ENCODE results near the gene SULT2B1. TPM values are rescaled to one million over a fixed set of nuclear protein-coding genes. Genes with fewer than 3 reads are reported as not detected.

Gene SULT2B1
- total and polyA plus RNA-seq, 2 experiments from 2014 or later = not detected

DNA sequence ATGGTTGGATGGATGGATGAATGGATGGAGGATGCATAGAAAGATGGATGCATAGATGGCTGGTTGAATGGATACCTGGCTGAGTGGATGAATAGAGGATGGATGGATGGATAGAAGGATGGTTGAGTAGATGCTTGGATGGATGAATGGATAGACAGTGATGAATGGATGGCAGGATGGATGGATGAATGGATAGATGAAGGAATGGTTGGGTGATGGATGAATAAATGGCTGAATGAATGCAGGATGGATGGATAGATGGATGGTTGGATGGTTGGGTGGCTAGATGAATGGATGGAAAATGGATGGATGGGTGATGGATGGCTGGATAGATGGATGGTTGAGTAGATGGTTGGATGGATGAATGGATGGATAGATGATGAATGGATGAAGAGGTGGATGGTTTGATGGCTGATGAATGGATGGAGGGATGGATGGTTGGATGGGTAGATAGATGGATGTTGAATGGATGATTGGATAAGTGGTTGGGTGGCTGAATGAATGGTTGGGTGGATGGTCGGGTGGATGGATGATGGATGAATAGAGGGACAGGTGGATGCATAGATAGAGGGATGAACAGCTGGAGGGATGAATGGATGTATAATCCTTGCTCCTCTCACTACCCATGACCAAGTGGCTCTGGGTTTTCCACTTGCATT, 3.6 kb upstream of the SULT2B1 start:
- Histone ChIP-seq H3K79me2 (ENCODE audit: insufficient read depth) (no peaks in the 10 kb centered on the region), H3K9ac (no peak overlapping the region), H4K20me1 (ENCODE audit: insufficient read depth) (no peaks in the 10 kb centered on the region), H3K27me3 (replicated peaks; ENCODE audit: insufficient read depth) (no peaks in the 10 kb centered on the region; the same call in 1 of the 2 replicates), H3K36me3 (ENCODE audit: low read depth) (no peaks in the 10 kb centered on the region), H3K9me2 (ENCODE audit: insufficient read depth) (no peaks in the 10 kb centered on the region), H3K4me3 (no peak overlapping the region), H3K4me2 (ENCODE audit: unreplicated experiment) (no peak overlapping the region), H3K4me1 (ENCODE audit: insufficient read depth) (peaks cover 2% of the 10 kb centered on the region; the same call in 1 of the 2 replicates), H3K9me3 (ENCODE audit: low read depth) (no peaks in the 10 kb centered on the region), H2AFZ (no peak overlapping the region), H3K27ac (no peak overlapping the region), H3F3A (ENCODE audit: insufficient read depth) (no peaks in the 10 kb centered on the region)
- TF ChIP-seq EZH2 (IDR thresholded peaks at IDR 0.05; ENCODE audit: insufficient read depth, poor library complexity, severe bottlenecking) (no peak), EZH2phosphoT487 (IDR thresholded peaks at IDR 0.05; ENCODE audit: insufficient read depth, low read depth) (no peak)
- in situ Hi-C loops (cut with MboI) = no loop called here
- 74 to 78% methylated on average over 1 of the region's 1 CpG for WGBS, 2 experiments (ENCODE audit: low coverage in 1 of 2, low lambda C conversion rate in 2 of 2, missing lambda C conversion rate in 2 of 2)
- no peak for DNase-seq

DNA sequence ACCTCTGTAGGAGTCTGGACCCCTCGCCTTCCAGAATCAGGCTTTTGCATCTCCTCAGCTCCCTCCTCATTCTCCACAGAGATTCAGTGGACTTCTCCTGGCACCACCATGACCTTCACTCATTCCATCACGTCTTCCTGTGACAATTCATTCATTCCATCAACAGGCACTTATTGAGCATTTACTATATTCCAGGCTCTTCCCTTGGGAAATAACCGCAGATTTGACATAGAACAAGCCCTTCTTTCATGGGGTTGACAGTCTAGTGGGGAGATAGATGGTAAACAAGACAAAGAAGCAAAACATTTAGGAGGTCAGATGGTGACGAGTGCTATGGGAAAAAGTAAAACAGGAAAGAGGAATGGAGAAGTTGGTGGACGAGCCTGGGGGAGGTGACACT, 2.6 kb upstream of the SULT2B1 start:
- Histone ChIP-seq H3K9me2 (ENCODE audit: insufficient read depth) (no peaks in the 10 kb centered on the region), H3K4me1 (ENCODE audit: insufficient read depth) (peaks cover 6% of the 10 kb centered on the region; the same call in 1 of the 2 replicates), H3K9ac (no peak overlapping the region), H3K4me2 (ENCODE audit: unreplicated experiment) (no peak overlapping the region), H3K79me2 (ENCODE audit: insufficient read depth) (no peaks in the 10 kb centered on the region), H2AFZ (no peak overlapping the region), H3K27ac (no peak overlapping the region), H3K4me3 (no peak overlapping the region), H3F3A (ENCODE audit: insufficient read depth) (no peaks in the 10 kb centered on the region), H4K20me1 (ENCODE audit: insufficient read depth) (no peaks in the 10 kb centered on the region), H3K9me3 (ENCODE audit: low read depth) (no peaks in the 10 kb centered on the region), H3K27me3 (replicated peaks; ENCODE audit: insufficient read depth) (no peaks in the 10 kb centered on the region; the same call in 1 of the 2 replicates), H3K36me3 (ENCODE audit: low read depth) (no peaks in the 10 kb centered on the region)
- TF ChIP-seq EZH2 (IDR thresholded peaks at IDR 0.05; ENCODE audit: insufficient read depth, poor library complexity, severe bottlenecking) (no peak), EZH2phosphoT487 (IDR thresholded peaks at IDR 0.05; ENCODE audit: insufficient read depth, low read depth) (no peak)
- no peak for DNase-seq
- in situ Hi-C loops (cut with MboI) = no loop called here
- 71% methylated on average over 5 of the region's 5 CpGs for WGBS, 2 experiments (ENCODE audit: low coverage in 1 of 2, low lambda C conversion rate in 2 of 2, missing lambda C conversion rate in 2 of 2)

DNA sequence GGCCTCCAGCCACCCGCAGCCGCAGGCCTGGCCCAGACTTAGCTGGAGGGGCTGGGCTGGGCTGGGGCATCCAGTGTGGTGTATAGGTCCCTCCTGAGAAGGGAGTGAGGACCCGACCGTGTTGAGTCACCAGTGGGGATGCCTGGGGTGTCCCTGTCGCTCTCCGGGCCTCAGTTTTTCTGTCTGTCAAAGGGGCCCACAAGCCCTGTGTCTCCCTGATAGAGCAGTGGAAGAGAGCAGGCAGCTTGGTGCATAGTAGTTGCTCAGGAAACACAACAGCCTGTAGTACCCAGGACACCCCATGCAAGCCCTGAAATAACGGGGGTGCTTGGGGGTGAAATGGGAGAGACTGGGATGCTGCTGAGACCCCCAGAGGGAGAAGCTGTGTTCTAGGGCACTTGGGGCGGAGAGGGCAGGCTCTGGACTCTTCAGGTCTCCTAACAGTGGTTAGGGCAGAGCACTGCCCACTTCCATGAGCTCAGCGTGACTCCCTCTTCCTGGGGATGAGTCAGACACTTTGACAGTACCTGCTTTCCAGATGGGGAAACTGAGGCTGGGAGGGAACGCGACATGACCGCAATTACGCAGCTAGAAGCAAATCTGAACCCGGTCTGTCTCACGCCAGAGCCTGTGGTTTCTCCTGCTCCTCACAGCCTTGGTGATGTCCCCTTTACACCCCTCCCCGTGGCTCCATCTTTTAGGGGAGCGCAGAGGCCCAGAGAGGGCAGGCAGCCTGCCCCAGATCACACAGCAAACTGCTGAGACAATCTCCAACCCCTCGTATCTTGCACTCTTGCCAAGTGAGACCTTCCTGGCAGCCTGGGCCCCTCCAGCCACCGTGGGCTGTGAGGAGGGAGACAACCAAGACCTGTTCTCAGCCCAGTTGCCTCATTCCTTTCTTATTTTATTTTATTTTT, 692 bp downstream of the SULT2B1 start:
- TF ChIP-seq EZH2phosphoT487 (IDR thresholded peaks at IDR 0.05; ENCODE audit: insufficient read depth, low read depth) (no peak), EZH2 (IDR thresholded peaks at IDR 0.05; ENCODE audit: insufficient read depth, poor library complexity, severe bottlenecking) (no peak)
- peaks cover 14% of the 10 kb centered on the region for H3K4me1 ChIP-seq (ENCODE audit: insufficient read depth)
- in situ Hi-C loops (cut with MboI) = no loop called here
- no peak overlapping the region for H3K9ac ChIP-seq
- H4K20me1 ChIP-seq (ENCODE audit: insufficient read depth) = no peaks in the 10 kb centered on the region
- 74 to 79% methylated on average over 16 to 19 of the region's 19 CpGs for WGBS, 2 experiments (ENCODE audit: low coverage in 1 of 2, low lambda C conversion rate in 2 of 2, missing lambda C conversion rate in 2 of 2)
- H3K9me2 ChIP-seq (ENCODE audit: insufficient read depth) = no peaks in the 10 kb centered on the region
- no peaks in the 10 kb centered on the region for H3K36me3 ChIP-seq (ENCODE audit: low read depth)
- H3K4me2 ChIP-seq (ENCODE audit: unreplicated experiment) = no peak overlapping the region
- H3K4me3 ChIP-seq = no peak overlapping the region
- H3F3A ChIP-seq (ENCODE audit: insufficient read depth) = peaks cover 15% of the 10 kb centered on the region; the same call in 1 of the 2 replicates
- H3K27me3 ChIP-seq (replicated peaks; ENCODE audit: insufficient read depth) = no peaks in the 10 kb centered on the region
- no peaks in the 10 kb centered on the region for H3K79me2 ChIP-seq (ENCODE audit: insufficient read depth)
- H3K9me3 ChIP-seq (ENCODE audit: low read depth) = no peaks in the 10 kb centered on the region
- H2AFZ ChIP-seq = no peak overlapping the region
- H3K27ac ChIP-seq = no peak overlapping the region
- peak; percentile 16 for DNase-seq

GRCh38 chr19:48553676-48554384, 1.9 kb downstream of the SULT2B1 start:
- H3K4me1 ChIP-seq (ENCODE audit: insufficient read depth) = peaks cover 14% of the 10 kb centered on the region
- no peak overlapping the region for H3K4me3 ChIP-seq
- no peak overlapping the region for H3K9ac ChIP-seq
- H3K4me2 ChIP-seq (ENCODE audit: unreplicated experiment) = no peak overlapping the region
- H2AFZ ChIP-seq = no peak overlapping the region
- no peaks in the 10 kb centered on the region for H3K36me3 ChIP-seq (ENCODE audit: low read depth)
- TF ChIP-seq EZH2 (IDR thresholded peaks at IDR 0.05; ENCODE audit: insufficient read depth, poor library complexity, severe bottlenecking) (no peak), EZH2phosphoT487 (IDR thresholded peaks at IDR 0.05; ENCODE audit: insufficient read depth, low read depth) (no peak)
- in situ Hi-C loops (cut with MboI) = no loop called here
- no peaks in the 10 kb centered on the region for H3K9me2 ChIP-seq (ENCODE audit: insufficient read depth)
- 14 to 26% methylated on average over 14 to 18 of the region's 18 CpGs for WGBS, 2 experiments (ENCODE audit: low coverage in 1 of 2, low lambda C conversion rate in 2 of 2, missing lambda C conversion rate in 2 of 2)
- H4K20me1 ChIP-seq (ENCODE audit: insufficient read depth) = no peaks in the 10 kb centered on the region
- no peaks in the 10 kb centered on the region for H3K27me3 ChIP-seq (replicated peaks; ENCODE audit: insufficient read depth)
- peak; percentile 79 for DNase-seq
- no peak overlapping the region for H3K27ac ChIP-seq
- no peaks in the 10 kb centered on the region for H3K9me3 ChIP-seq (ENCODE audit: low read depth)
- peaks cover 15% of the 10 kb centered on the region; the same call in 1 of the 2 replicates for H3F3A ChIP-seq (ENCODE audit: insufficient read depth)
- no peaks in the 10 kb centered on the region for H3K79me2 ChIP-seq (ENCODE audit: insufficient read depth)
